Caco-2 (cell line): Measurements from ENCODE around the gene CTF1. TPM values are rescaled to one million over a fixed set of nuclear protein-coding genes. Genes with fewer than 3 reads are reported as not detected.

Source experiments
- BruUV-seq: library from RNA; stranded (reverse); fragments of 400-500 nt; replicated peaks from 2 replicates; lab custom pipeline; 2021; lab: Mats Ljungman, UMichigan
- CTCF ChIA-PET: fragments of 300-600 bp; sonication (Branson Sonifier 250); formaldehyde crosslinking; loops from one replicate; lab custom pipeline; 2022; ENCODE audit warnings: antibody characterized with exemption; lab: Charles Lee
- POLR2A ChIA-PET: fragments of 300-600 bp; sonication (Branson Sonifier 250); formaldehyde crosslinking; loops from one replicate; lab custom pipeline; 2022; ENCODE audit warnings: antibody characterized with exemption; lab: Charles Lee
- DNase-seq, 2 experiments: peaks; one replicate each; pipeline versions ENCODE4 v3.0.0 to v3.0.0-alpha.2; 2020 to 2022
- H3K27me3 ChIP-seq: replicated peaks from 2 replicates; pipeline ENCODE4 v1.6.0; 2011; ENCODE audit warnings: low read length; ENCODE audit not compliant: control insufficient read depth, insufficient read depth
- H3K36me3 ChIP-seq: 2 replicates; pipeline ENCODE4 v1.5.1; 2011; ENCODE audit warnings: low read length; ENCODE audit not compliant: control insufficient read depth, insufficient read depth
- H3K4me1 ChIP-seq: fragments of 250-450 bp; sonication (Bioruptor Pico); 2 replicates; pipeline ENCODE4 v1.5.1; 2020; ENCODE audit warnings: mild to moderate bottlenecking
- H3K4me3 ChIP-seq: 2 replicates; pipeline ENCODE4 v1.5.1; 2011; ENCODE audit warnings: low read depth, mild to moderate bottlenecking, control low read depth, low read length
- H3K9me3 ChIP-seq: fragments of 250-450 bp; sonication (Bioruptor Pico); 2 replicates; pipeline ENCODE4 v1.5.1; 2020; ENCODE audit warnings: mild to moderate bottlenecking, moderate library complexity
- H3K27ac Mint-ChIP-seq: one replicate; pipeline ENCODE4 v1.8.0; 2022; ENCODE audit warnings: mixed read lengths; ENCODE audit not compliant: unreplicated experiment
- H3K27me3 Mint-ChIP-seq: one replicate; pipeline ENCODE4 v1.8.0; 2022; ENCODE audit warnings: mixed read lengths; ENCODE audit not compliant: insufficient read depth, unreplicated experiment
- H3K36me3 Mint-ChIP-seq: one replicate; pipeline ENCODE4 v1.8.0; 2022; ENCODE audit warnings: mild to moderate bottlenecking, mixed read lengths; ENCODE audit not compliant: insufficient read depth, unreplicated experiment
- H3K4me1 Mint-ChIP-seq: one replicate; pipeline ENCODE4 v1.8.0; 2022; ENCODE audit warnings: low read depth, mixed read lengths; ENCODE audit not compliant: unreplicated experiment
- H3K4me3 Mint-ChIP-seq: one replicate; pipeline ENCODE4 v1.8.0; 2022; ENCODE audit warnings: mild to moderate bottlenecking, moderate library complexity, mixed read lengths; ENCODE audit not compliant: unreplicated experiment
- H3K9me3 Mint-ChIP-seq: one replicate; pipeline ENCODE4 v1.8.0; 2022; ENCODE audit warnings: mixed read lengths; ENCODE audit not compliant: unreplicated experiment
- intact Hi-C: fragments of 100-400 bp; cut with micrococcal nuclease; formaldehyde crosslinking; loops from one replicate; pipeline ENCODE4 v1.10.0; 2022; ENCODE audit not compliant: unreplicated experiment
- total RNA-seq: library from RNA; stranded (reverse); gene quantifications from 2 replicates; pipeline ENCODE4 v1.2.3, GENCODE V29; 2022
- TF ChIP-seq, protein P1 (sequence below), 2 experiments: fragments of 200-600 bp in 1 of 2; IDR thresholded peaks; 1 replicate in 1 of 2; 2 replicates in 1 of 2; pipeline versions ENCODE4 v1.5.1 to v1.8.0; 2011 to 2022; ENCODE audit warnings: antibody characterized with exemption in 1 of 2, control low read depth in 1 of 2, inconsistent platforms in 1 of 2, low read depth in 1 of 2, low read length in 1 of 2, mild to moderate bottlenecking in 1 of 2, moderate library complexity in 1 of 2; ENCODE audit not compliant: insufficient read depth in 1 of 2, severe bottlenecking in 1 of 2, unreplicated experiment in 1 of 2

CTF1 gene
- total RNA-seq, 1 experiment from 2014 or later = 2.4 TPM

DNA sequence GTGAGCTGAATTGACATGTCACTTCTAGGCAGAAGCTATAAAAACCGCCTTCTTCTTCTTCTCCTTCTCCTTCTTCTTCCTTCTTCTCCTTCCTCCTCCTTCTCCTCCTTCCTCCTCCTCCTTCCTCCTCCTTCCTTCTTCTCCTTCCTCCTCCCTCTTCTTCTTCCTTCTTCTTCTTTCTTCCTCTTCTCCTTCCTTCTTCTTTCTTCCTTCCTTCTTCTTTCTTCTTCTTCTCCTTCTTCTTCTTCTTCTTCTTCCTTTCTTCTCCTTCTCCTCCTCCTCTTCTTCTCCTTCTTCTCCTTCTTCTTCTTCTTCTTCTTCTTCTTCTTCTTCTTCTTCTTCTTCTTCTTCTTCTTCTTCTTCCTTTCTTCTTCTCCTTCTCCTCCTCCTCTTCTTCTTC, 22.2 kb downstream of the CTF1 start:
- H3K9me3 Mint-ChIP-seq = no peaks in the 10 kb centered on the region
- no peaks in the 10 kb centered on the region for H3K4me1 ChIP-seq
- no peaks in the 10 kb centered on the region for H3K36me3 ChIP-seq
- no peak overlapping the region for H3K27ac Mint-ChIP-seq
- no peaks in the 10 kb centered on the region for H3K27me3 ChIP-seq
- H3K4me3 ChIP-seq = no peak overlapping the region
- peaks cover 18% of the 10 kb centered on the region for H3K36me3 Mint-ChIP-seq
- no peak overlapping the region for H3K4me3 Mint-ChIP-seq
- DNase-seq = no peak
- ChIA-PET POLR2A (no interaction called here), CTCF (no interaction called here)
- no peaks in the 10 kb centered on the region for H3K27me3 Mint-ChIP-seq
- BruUV-seq = no TSS peak
- TF ChIP-seq, protein P1, sequence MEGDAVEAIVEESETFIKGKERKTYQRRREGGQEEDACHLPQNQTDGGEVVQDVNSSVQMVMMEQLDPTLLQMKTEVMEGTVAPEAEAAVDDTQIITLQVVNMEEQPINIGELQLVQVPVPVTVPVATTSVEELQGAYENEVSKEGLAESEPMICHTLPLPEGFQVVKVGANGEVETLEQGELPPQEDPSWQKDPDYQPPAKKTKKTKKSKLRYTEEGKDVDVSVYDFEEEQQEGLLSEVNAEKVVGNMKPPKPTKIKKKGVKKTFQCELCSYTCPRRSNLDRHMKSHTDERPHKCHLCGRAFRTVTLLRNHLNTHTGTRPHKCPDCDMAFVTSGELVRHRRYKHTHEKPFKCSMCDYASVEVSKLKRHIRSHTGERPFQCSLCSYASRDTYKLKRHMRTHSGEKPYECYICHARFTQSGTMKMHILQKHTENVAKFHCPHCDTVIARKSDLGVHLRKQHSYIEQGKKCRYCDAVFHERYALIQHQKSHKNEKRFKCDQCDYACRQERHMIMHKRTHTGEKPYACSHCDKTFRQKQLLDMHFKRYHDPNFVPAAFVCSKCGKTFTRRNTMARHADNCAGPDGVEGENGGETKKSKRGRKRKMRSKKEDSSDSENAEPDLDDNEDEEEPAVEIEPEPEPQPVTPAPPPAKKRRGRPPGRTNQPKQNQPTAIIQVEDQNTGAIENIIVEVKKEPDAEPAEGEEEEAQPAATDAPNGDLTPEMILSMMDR (IDR thresholded peaks at IDR 0.05; ENCODE audit: insufficient read depth in 1 of 2, low read depth in 1 of 2, low read length in 1 of 2, severe bottlenecking in 1 of 2, unreplicated experiment in 1 of 2) = no peak
- intact Hi-C loops = no loop called here
- H3K4me1 Mint-ChIP-seq = no peaks in the 10 kb centered on the region
- H3K9me3 ChIP-seq = no peaks in the 10 kb centered on the region

- H3K9me3 Mint-ChIP-seq = no peaks in the 10 kb centered on the region
- BruUV-seq = no TSS peak
- POLR2A ChIA-PET = no interaction called here
- no peaks in the 10 kb centered on the region for H3K9me3 ChIP-seq
- H3K27me3 Mint-ChIP-seq = no peaks in the 10 kb centered on the region
- peak overlapping the region; percentile 100 for H3K4me3 Mint-ChIP-seq
- no peak for DNase-seq
- no peak overlapping the region for H3K4me3 ChIP-seq
- CTCF ChIA-PET = no interaction called here
- no peaks in the 10 kb centered on the region for H3K27me3 ChIP-seq
- intact Hi-C loops = loop anchor here (1.0 to 10.0 kb wide), 3 partner anchors 77 to 266 kb away; partner anchors contain the start of genes FBRS, PHKG2 and PRR14
- TF ChIP-seq, protein P1 (IDR thresholded peaks at IDR 0.05; ENCODE audit: insufficient read depth in 1 of 2, low read depth in 1 of 2, low read length in 1 of 2, severe bottlenecking in 1 of 2, unreplicated experiment in 1 of 2) = no peak
- no peaks in the 10 kb centered on the region for H3K4me1 Mint-ChIP-seq
- H3K27ac Mint-ChIP-seq = peak overlapping the region; percentile 77
- no peaks in the 10 kb centered on the region for H3K4me1 ChIP-seq
- peaks cover 18% of the 10 kb centered on the region for H3K36me3 Mint-ChIP-seq
- no peaks in the 10 kb centered on the region for H3K36me3 ChIP-seq
Measured at GRCh38 chr16:30920891-30921290, 24.5 kb downstream of the CTF1 start.

- ChIA-PET CTCF (no interaction called here), POLR2A (no interaction called here)
- H3K4me1 Mint-ChIP-seq = no peaks in the 10 kb centered on the region
- no peak for DNase-seq
- no peaks in the 10 kb centered on the region for H3K9me3 Mint-ChIP-seq
- H3K27me3 Mint-ChIP-seq = no peaks in the 10 kb centered on the region
- no peaks in the 10 kb centered on the region for H3K36me3 ChIP-seq
- no peaks in the 10 kb centered on the region for H3K4me1 ChIP-seq
- H3K36me3 Mint-ChIP-seq = peaks cover 18% of the 10 kb centered on the region
- no peaks in the 10 kb centered on the region for H3K9me3 ChIP-seq
- no TSS peak for BruUV-seq
- peak overlapping the region; percentile 6; the same call in 1 of the 2 replicates for H3K4me3 ChIP-seq
- intact Hi-C loops = loop anchor here (1.0 to 10.0 kb wide), 3 partner anchors 77 to 267 kb away; partner anchors contain the start of genes FBRS, PHKG2 and PRR14
- H3K27ac Mint-ChIP-seq = peak overlapping the region; percentile 100
- no peaks in the 10 kb centered on the region for H3K27me3 ChIP-seq
- peak overlapping the region; percentile 100 for H3K4me3 Mint-ChIP-seq
- TF ChIP-seq, protein P1 (IDR thresholded peaks at IDR 0.05; ENCODE audit: insufficient read depth in 1 of 2, low read depth in 1 of 2, low read length in 1 of 2, severe bottlenecking in 1 of 2, unreplicated experiment in 1 of 2) = no peak
Measured at GRCh38 chr16:30921459-30921747, 25.0 kb downstream of the CTF1 start.
